ENCODE data around the gene SHROOM3.

Gene SHROOM3

GRCh38 chr4:76681996-76682395, 247.0 kb downstream of the SHROOM3 start:
- H3K9me3 ChIP-seq = no peaks in the 10 kb centered on the region
- TF ChIP-seq CTCF (IDR thresholded peaks at IDR 0.05) = no peak

GRCh38 chr4:76683144-76683543, 248.1 kb downstream of the SHROOM3 start:
- Histone ChIP-seq H3K9me3 (no peaks in the 10 kb centered on the region), H3K4me1 (ENCODE audit: control insufficient read depth in 1 of 2, insufficient read depth in 1 of 2, low read depth in 1 of 2, low read length in 1 of 2) (no peaks in the 10 kb centered on the region), H3K27ac (no peak overlapping the region), H3K27me3 (peaks cover 62% of the 10 kb centered on the region), H3K36me3 (no peaks in the 10 kb centered on the region), H3K4me3 (ENCODE audit: low read depth in 1 of 2, low read length in 1 of 2) (no peak overlapping the region)
- no peak for TF ChIP-seq CTCF (IDR thresholded peaks at IDR 0.05)

More at GRCh38 chr4:76681996-76682395, 247.0 kb downstream of the SHROOM3 start:
- H3K4me3 ChIP-seq (ENCODE audit: low read depth in 1 of 2, low read length in 1 of 2) = no peak overlapping the region
- H3K4me1 ChIP-seq (ENCODE audit: control insufficient read depth in 1 of 2, insufficient read depth in 1 of 2, low read depth in 1 of 2, low read length in 1 of 2) = no peaks in the 10 kb centered on the region
- no peaks in the 10 kb centered on the region for H3K36me3 ChIP-seq
- no peak overlapping the region for H3K27ac ChIP-seq
- peaks cover 51% of the 10 kb centered on the region for H3K27me3 ChIP-seq

GRCh38 chr4:76687746-76688448, 252.9 kb downstream of the SHROOM3 start:
- no peak overlapping the region for H3K4me3 ChIP-seq (ENCODE audit: low read depth in 1 of 2, low read length in 1 of 2)
- no peak overlapping the region for H3K27ac ChIP-seq
- no peak for TF ChIP-seq CTCF (IDR thresholded peaks at IDR 0.05)
- no peaks in the 10 kb centered on the region for H3K9me3 ChIP-seq
- no peaks in the 10 kb centered on the region for H3K4me1 ChIP-seq (ENCODE audit: control insufficient read depth in 1 of 2, insufficient read depth in 1 of 2, low read depth in 1 of 2, low read length in 1 of 2)
- peaks cover 100% of the 10 kb centered on the region for H3K27me3 ChIP-seq
- H3K36me3 ChIP-seq = no peaks in the 10 kb centered on the region

- H3K27ac ChIP-seq = no peak overlapping the region
- no peaks in the 10 kb centered on the region for H3K9me3 ChIP-seq
- peaks cover 100% of the 10 kb centered on the region for H3K27me3 ChIP-seq
- no peak for TF ChIP-seq CTCF (IDR thresholded peaks at IDR 0.05)
- no peaks in the 10 kb centered on the region for H3K4me1 ChIP-seq (ENCODE audit: control insufficient read depth in 1 of 2, insufficient read depth in 1 of 2, low read depth in 1 of 2, low read length in 1 of 2)
- no peaks in the 10 kb centered on the region for H3K36me3 ChIP-seq
- no peak overlapping the region for H3K4me3 ChIP-seq (ENCODE audit: low read depth in 1 of 2, low read length in 1 of 2)
Measured at GRCh38 chr4:76688619-76689144, 253.7 kb downstream of the SHROOM3 start.

GRCh38 chr4:76689145-76689817, 254.3 kb downstream of the SHROOM3 start:
- no peak overlapping the region for H3K27ac ChIP-seq
- no peak for TF ChIP-seq CTCF (IDR thresholded peaks at IDR 0.05)
- no peaks in the 10 kb centered on the region for H3K4me1 ChIP-seq (ENCODE audit: control insufficient read depth in 1 of 2, insufficient read depth in 1 of 2, low read depth in 1 of 2, low read length in 1 of 2)
- no peak overlapping the region for H3K4me3 ChIP-seq (ENCODE audit: low read depth in 1 of 2, low read length in 1 of 2)
- H3K36me3 ChIP-seq = no peaks in the 10 kb centered on the region
- peaks cover 100% of the 10 kb centered on the region for H3K27me3 ChIP-seq
- H3K9me3 ChIP-seq = no peaks in the 10 kb centered on the region
